ENCODE results near the gene GALNT9.

The GALNT9 gene

DNA sequence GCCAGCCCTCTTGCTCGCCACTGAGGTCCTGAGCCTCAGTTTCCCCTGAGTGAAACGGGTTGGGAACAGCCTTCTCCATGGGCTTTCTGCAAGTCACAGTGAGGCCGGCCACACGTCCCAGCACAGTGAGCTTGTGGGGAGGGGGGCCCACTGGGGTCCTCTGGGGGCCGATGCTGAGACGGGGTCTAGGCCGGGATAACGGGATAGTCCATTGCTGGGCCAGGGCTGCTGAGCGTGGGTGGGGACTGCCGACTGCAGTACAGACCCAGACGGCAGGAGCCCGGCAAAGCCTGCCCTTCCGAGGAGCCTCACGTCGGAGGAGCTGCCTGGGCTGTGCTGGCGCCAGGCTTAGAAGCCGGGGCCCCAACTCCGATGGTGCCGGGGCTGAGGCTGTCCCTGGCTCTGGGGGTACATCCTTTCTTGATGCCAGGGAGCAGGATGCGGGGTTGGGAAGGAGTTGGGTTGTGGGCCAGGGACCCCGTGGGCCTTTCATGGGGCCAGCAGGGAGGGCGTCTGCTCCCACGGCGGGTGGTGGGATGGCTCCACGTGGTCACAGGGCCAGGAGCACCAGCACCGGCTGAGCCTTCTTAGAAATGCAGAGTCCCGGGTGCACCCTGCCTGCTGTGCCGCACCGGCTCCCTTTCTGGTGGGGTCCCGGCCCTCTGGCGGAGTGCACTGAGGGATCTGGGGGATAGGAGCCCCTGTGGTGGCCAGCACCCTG, 160.9 kb downstream of the GALNT9 start:
- no peak for DNase-seq (ENCODE audit: low read depth)

DNA sequence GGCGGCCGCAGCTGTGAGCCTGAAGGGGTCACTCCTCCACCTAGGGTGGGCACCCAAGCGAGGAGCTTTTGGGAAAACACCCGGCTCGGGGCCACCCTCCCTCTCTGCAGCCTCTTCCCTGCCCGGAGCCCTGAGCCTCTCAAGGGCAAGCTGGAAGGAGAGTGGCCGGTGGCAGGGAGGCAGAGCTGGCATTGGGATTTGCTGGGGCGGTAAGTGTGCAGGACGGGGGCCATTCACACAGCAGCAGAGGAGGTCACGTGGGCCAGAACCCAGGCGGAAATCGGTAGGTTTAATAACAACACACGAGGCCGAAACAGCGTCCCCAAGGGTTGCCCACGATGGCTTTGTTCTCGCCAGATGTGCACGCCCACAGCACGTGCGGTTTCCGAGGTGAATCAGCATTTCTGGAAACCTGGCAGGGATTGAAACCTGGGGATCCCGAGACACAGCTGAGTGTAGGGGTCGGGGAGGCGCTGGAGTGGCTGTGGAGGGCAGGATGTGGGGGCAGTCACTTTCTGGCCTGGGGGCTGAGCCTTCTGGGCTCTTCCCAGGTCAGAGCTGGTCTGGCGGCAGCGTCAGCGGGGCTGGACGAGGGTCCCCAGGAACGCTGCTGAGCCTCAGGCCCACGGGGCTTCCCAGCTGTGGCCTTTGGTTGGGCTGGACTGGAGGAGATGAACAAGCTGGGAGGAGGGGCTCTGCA, 161.6 kb downstream of the GALNT9 start:
- no peak for DNase-seq (ENCODE audit: low read depth)

DNA sequence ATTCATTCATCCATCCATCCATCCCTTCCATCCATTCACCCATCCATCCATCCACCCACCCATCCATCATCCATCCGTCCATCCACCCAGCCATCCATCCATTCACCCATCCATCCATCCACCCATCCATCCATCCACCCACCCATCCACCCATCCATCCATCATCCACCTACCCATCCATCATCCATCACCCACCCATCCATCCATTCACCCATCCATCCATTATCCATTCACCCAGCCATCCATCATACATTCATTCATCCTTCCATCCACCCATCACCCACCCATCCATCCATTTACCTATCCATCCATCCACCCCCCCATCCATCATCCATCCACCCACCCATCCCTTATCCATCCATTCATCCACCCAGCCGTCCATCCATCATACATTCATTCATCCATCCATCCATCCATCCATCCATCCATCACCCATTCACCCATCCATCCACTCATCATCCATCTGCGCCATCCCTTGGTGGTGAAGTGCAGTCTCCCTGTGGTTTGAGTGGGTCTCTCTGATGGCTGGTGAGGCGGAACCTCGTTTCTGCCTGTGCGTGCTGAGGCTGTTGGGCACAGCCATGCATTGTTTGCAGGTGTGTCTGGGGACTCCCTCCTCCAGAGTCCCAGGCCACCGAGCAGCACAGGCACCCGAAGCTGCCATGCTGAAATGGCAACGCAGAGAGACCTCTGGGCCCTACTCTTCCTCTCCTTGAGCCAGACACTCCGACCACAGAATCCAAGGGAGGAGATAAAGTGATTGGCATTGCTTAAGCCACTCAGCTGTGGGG, 162.4 kb downstream of the GALNT9 start:
- DNase-seq (ENCODE audit: low read depth), result no peak

DNA sequence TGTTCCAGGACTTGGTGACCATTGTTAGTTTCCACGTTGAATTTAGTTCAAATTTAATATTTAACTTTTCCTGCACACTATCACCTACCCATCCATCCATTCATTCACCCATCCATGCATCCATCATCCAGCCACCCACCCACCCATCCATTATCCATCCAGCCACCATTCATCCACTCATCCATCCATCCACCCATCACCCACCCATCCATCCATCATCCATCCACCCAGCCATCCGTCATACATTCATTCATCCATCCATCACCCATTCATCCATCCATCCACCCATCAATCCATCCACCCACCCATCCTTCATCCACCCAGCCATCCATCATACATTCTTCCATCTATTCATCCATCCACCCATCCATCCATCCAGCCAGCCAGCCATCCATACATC, 163.3 kb downstream of the GALNT9 start:
- DNase-seq (ENCODE audit: low read depth), result no peak

DNA sequence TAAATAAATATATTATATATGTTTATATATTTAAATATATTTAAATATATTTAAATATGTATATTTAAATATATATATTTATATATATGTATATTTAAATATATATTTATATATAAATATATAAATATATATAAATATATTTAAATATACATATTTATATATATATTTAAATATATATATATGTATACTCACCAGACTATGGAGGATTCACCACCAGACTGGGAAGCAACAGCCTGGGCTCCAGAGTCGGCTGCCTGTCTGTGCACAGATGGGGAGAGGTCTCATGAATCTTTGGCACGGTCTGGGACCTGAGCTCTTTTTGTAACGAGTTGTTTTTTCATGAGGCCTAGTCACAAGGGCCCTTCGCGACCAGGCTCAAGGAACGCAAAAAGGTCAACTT, 163.8 kb downstream of the GALNT9 start:
- no peak for DNase-seq (ENCODE audit: low read depth)

DNA sequence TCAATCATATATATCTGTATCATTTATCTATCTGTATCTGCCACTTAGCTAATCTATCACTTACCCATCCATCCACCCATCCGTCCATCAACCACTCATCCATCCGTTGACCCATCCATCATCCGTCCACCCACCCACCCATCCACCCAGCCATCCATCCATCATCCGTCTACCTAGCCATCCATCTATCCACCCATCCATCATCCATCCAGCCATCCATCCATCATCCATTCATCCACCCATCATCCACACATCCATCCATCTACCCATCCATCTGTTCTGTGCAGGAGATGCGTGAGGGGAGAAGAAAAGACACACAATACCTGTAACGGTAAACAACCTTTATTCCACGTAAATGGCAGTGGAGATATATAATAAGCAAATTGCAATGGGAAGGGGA, 165.0 kb downstream of the GALNT9 start:
- no peak for DNase-seq (ENCODE audit: low read depth)

DNA sequence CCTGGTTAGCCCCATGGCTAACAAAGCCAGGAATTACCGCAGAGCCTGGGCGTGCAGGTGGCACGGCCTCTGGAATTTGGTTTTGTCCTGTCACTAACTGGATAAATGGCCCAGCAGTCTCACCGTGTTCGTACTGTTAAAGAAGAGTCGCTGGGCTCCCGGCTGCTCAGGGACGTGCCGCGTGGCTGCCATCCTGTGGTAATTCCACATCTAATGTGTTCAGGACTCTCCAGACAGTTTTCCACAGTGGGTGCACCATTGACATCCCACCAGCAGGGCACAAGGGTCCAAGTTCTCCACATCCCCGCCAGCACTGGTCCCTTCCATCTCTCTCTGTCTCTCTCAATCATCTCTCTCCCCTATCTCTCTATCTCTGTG, 165.5 kb downstream of the GALNT9 start:
- DNase-seq (ENCODE audit: low read depth), result no peak

DNA sequence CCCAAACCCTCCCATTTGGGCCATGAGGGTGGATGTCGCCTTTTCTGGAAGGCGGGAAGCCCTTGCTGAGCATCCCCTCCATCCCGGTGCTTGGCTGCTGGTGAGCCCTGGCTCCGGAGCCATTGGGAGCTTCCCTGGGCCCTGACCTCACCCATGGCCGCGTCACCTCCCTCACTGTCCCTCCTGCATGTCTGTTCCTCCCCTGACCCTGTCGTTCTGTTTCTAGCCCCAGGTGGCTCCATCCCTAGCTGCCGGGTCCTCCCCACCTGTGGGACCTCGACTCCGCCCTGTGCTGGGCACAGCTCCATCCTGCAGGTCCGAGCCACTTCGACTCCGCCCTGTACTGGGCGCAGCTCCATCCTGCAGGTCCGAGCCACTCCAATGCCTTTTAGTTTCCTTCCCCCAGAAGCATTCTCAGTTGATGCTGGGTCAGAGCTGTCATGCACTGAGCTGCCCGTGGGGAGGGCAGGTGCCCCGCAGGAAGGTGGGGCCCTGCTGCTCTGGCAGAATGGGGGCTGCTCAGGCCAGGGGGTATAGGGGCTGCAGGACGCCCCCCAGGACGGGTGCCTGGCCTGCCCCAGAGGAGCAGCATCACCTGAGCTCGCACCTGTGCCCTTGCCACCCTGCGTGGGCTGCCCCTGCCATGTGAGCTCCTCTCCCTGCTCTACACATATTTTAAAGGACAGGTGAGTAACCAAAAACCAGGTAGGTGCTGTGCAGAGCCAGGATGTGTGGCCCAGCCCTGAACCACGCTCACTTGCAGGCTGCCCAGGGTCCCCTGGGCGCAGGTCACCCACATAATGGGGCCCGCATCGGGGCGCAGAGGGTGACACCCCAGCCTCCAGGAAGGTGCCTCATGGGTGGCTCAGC, 166.1 kb downstream of the GALNT9 start:
- no peak for DNase-seq (ENCODE audit: low read depth)

DNA sequence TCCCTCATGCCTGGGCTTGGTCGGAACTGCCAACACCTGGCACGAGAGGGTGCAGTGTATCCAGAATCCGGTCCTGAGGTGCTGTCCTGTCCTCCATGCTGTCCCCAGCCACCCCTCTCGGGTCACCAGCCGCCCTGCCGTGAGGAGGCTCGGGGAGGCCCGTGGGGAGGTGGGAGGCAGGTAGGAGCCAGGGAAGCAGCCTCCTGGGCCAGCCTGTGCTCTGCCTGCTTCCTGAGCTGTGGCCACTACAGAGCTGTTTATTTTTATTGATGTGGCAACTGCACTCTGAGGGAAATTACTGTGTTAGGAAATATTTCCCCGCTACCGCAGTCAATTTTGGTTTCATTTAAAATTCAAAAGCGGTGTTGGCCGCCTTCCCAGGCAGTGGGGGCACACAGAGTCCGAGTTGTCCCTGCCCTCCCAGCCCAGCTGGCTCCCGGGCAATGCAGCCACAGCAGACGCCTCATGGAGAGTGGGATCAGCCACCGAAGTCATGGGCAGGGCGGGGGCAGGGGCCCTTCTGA, 166.8 kb downstream of the GALNT9 start:
- DNase-seq (ENCODE audit: low read depth), result no peak

DNA sequence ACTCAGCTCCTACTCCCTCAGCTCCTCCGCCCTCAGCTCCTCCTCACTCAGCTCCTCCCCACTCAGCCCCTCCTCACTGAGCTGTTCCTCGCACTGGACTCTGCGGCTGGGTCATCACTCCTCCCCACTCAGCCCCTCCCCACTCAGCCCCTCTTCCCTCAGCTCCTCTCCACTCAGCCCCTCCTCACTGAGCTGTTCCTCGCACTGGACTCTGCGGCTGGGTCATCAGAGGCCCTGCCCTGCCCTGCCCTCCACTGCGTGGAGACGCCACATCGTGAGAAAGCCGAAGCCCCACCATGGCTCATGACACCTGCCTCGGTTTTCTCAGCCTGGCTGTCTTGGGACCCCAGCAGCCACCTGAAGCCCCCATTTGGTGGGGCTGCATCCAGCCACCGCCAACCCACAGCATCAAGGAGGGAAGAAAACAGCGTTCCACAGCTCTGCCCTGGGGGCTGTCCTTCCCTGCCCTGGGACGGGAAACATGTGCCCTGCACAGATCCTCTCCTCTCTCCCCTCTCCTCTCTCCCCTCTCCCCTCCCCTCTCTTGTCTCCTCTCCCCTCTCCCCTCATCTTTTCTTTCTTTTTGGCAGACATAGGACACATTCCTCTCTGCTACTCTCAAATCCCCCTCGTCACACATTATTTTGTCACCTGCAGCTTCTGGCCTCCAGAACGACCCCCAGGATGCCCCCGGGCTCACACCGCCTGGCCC, 167.4 kb downstream of the GALNT9 start:
- DNase-seq (ENCODE audit: low read depth), result no peak

DNA sequence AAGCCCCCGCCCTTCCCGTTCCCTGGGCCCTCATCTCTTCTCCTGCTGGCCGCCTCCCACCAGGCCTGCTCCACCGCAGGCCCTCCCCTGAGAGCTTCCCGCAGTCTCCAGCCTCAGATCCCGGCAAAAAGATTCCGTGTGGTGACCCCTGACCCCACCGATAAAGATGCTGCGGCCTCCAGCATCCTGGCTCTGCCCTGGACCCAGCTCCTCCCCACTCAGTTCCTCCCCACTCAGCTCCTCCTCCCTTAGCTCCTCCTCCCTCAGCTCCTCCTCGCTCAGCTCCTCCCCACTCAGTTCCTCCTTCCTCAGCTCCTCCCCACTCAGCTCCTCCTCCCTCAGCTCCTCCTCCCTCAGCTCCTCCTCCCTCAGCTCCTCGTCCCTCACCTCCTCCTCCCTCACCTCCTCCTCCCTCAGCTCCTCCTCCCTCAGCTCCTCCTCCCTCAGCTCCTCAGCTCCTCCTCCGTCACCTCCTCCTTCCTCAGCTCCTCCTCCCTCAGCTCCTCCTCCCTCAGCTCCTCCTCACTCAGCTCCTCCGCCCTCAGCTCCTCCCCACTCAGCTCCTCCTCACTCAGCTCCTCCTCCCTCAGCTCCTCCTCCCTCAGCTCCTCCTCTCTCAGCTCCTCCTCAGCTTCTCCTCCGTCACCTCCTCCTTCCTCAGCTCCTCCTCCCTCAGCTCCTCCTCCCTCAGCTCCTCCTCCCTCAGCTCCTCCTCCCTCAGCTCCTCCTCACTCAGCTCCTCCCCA, 168.2 kb downstream of the GALNT9 start:
- no peak for DNase-seq (ENCODE audit: low read depth)

DNA sequence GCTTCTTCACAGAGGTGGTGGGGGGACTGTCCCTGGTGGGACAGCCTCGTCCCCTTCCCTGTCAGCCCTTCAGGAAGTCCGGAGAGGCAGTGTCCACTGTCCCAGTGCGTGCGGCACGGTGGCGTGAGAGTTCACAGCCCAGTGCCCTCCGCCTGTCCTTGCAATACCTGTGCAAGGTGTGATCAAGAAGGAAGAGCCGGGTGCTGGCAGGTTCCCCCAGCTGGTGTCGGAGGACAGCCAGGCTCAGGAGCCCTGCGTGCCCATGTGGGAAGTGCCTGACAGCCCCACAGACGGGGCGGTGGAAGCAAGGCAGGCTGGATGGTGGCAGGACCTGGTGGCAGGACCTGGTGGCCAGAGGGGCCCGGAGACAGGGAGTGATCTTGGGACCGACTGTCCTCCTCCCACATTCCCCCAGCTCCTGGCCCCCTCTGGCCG, 168.8 kb downstream of the GALNT9 start:
- no peak for DNase-seq (ENCODE audit: low read depth)

DNA sequence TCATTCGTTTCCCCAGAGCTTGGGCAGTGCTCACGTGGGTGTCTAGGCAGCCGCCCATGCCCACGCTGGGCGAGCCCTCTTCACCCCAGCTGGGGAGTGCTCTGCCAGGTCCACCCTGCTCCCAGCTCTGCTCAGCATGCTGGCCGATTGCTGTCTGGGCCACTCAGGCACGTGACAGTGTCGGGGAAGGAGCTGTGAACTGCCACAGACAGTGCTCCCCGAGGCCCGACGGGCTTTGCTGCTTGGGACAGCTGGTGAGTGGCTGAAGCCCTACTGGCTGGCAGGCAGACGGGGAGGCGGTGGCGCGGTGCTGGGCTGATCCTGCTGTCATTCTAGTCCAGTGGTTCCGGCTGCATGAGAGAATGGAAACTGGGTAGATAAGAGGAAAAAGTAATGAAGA, 169.4 kb downstream of the GALNT9 start:
- DNase-seq (ENCODE audit: low read depth), result no peak

DNA sequence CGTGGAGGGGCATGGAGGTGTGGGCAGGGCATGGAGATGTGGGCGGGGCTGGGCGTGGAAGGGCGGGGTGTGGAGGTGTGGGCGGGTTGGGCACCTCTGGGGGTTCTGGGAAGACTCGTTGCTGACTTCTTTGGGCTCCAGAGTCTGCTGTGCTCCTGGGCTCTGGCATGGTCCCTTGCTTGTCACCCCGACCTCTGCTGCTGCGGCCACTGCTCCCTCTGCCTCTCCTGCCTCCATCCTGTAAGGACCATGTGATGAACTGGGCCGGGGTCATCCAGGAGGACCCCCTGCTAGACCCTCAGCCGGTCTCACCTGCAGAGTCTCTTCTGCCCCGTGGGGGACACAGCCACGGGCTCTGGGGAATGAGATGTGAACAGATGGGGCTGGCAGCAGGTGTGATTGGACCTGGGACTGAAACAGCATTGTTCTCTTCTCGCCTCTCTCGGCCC, 169.8 kb downstream of the GALNT9 start:
- DNase-seq (ENCODE audit: low read depth), result no peak

DNA sequence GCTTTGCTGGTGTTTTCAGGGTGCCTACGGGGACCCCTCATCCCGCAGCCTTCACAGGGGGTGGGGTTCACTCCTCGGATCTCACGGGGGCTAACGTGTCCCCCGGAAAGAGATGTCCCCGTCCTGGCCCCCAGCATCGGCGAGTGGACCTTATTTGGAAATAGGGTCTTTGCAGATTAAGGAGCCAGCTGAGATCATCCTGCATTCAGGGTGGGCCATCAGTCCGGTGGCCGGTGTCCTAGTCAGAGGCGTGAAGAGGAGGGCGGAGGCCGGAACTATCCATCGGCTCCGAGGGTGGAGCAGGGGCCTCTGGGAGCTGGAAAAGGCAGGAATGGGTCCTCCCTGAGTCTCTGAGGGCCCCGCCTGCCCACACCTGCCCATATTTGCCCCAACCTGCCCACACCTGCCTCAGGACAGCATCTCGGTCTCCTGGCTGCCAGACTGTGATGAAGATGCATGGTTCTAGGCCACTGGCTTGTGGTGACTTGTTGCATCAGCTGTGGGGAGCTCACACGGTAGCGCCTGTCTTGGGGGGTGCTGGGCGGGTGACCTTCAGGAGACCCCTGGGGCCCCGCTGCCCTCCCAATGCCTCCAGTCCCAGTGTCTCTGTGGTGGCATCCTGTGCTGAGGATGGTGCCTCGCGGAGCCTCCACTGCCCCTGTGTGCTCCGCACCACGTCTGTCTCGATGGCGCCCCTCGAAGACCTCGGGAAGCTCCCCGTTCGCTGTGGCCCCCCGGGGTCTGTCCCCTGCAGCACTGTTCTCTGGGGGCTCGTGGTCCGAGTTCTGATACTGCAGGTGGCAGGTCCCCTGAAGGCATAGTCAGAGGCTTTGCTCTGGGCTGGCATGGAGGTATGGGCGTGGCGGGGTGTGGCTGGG, 170.5 kb downstream of the GALNT9 start:
- no peak for DNase-seq (ENCODE audit: low read depth)

DNA sequence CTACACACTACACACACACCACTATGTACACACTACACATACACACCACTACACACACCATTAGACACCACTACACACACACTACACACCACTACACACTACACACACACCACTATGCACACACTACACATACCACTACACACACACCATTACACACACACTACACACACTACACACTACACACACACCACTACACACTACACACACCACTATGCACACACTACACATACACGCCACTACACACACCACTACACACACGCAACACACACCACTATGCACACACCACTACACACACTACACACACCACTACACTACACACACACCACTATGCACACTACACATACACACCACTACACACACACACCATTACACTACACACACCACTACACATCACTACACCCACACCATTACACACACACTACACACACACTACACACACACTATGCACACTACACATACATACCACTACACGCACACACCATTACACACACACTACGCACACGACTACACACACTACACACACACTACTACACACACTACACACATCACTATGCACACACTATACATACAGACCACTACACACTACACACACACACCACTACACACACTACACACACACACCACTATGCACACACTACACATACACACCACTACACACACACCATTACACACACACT, 171.5 kb downstream of the GALNT9 start:
- no peak for DNase-seq (ENCODE audit: low read depth)

DNA sequence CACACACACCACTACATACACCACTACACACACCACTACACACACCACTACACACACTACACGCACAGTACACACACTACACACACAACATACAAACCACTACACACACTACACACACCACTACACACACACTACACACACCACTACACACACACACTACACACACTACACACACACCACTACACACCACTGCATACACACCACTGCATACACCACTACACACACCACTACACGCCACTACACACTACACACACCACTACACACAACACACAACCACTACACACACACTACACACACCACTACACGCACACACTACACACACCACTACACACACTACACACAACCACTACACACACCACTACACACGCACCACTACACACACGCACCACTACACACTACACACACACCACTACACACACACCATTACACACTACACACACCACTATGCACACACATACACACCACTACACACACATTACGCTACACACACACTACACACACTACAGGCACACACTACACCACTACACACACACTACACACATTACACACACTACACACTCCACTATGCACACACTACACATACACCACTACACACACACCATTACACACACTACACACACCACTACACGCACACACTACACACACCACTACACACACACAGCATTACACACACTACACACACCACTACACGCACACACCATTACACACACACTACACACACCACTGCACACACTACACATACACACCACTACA, 172.6 kb downstream of the GALNT9 start:
- DNase-seq (ENCODE audit: low read depth), result no peak
